ENCODE data around the gene TLR1. TPM values are rescaled to one million over a fixed set of nuclear protein-coding genes. Genes with fewer than 3 reads are reported as not detected.

The TLR1 gene
- total RNA-seq, 4 donors from 2014 or later: 4.3 to 14.9 (median 9.1) TPM

- H3K36me3 ChIP-seq: peaks cover 12 to 21% (median 18%) of the 10 kb centered on the region in 4 donors
- WGBS: 89% methylated on average over 3 of the region's 3 CpGs
- DNase-seq (ENCODE audit: extremely low spot score): no peak
- TF ChIP-seq POLR2AphosphoS5 (IDR thresholded peaks at IDR 0.05) (no peak), EP300 (IDR thresholded peaks at IDR 0.05) (no peak), POLR2A (IDR thresholded peaks at IDR 0.05; ENCODE audit: low read depth) (no peak), CTCF (IDR thresholded peaks at IDR 0.05) (no peak)
- intact Hi-C loops (cut with DNase I): no loop called here
- H3K27me3 ChIP-seq: no peaks in the 10 kb centered on the region
- no peak overlapping the region for H3K27ac ChIP-seq (replicated peaks in 1 of 4)
- H3K4me3 ChIP-seq: no peak overlapping the region
- no peaks in the 10 kb centered on the region for H3K4me1 ChIP-seq
- peaks cover 0 to 10% (median 3%) of the 10 kb centered on the region in 4 donors for H3K9me3 ChIP-seq
Measured at GRCh38 chr4:38795087-38795486, 9.5 kb downstream of the TLR1 start.

GRCh38 chr4:38794051-38794450 is 10.5 kb downstream of the TLR1 start:
- 74% methylated on average over 2 of the region's 2 CpGs for WGBS
- H3K9me3 ChIP-seq: peaks cover 0 to 10% (median under 1%) of the 10 kb centered on the region in 4 donors
- no peaks in the 10 kb centered on the region for H3K4me1 ChIP-seq
- no peaks in the 10 kb centered on the region for H3K27me3 ChIP-seq
- H3K36me3 ChIP-seq: peaks cover 9 to 14% (median 10%) of the 10 kb centered on the region in 4 donors
- intact Hi-C loops (cut with DNase I): no loop called here
- TF ChIP-seq CTCF (IDR thresholded peaks at IDR 0.05) (no peak), EP300 (IDR thresholded peaks at IDR 0.05) (no peak), POLR2AphosphoS5 (IDR thresholded peaks at IDR 0.05) (no peak), POLR2A (IDR thresholded peaks at IDR 0.05; ENCODE audit: low read depth) (no peak)
- no peak overlapping the region for H3K27ac ChIP-seq (replicated peaks in 1 of 4)
- DNase-seq (ENCODE audit: extremely low spot score): no peak
- H3K4me3 ChIP-seq: no peak overlapping the region

- H3K9me3 ChIP-seq: peaks cover 0 to 6% (median 0%) of the 10 kb centered on the region in 4 donors
- H3K27me3 ChIP-seq: no peaks in the 10 kb centered on the region
- H3K36me3 ChIP-seq: no peaks in the 10 kb centered on the region
- WGBS: 76% methylated on average over 2 of the region's 2 CpGs
- no peak for TF ChIP-seq POLR2AphosphoS5 (IDR thresholded peaks at IDR 0.05)
- TF ChIP-seq CTCF (IDR thresholded peaks at IDR 0.05): no peak
- no peak for DNase-seq (ENCODE audit: extremely low spot score)
- no peak overlapping the region for H3K27ac ChIP-seq (replicated peaks in 1 of 4)
- intact Hi-C loops (cut with DNase I): no loop called here
- H3K4me1 ChIP-seq: no peaks in the 10 kb centered on the region
- H3K4me3 ChIP-seq: no peak overlapping the region
Measured at GRCh38 chr4:38791010-38791409, 13.6 kb downstream of the TLR1 start.

- Histone ChIP-seq H3K27me3 (no peaks in the 10 kb centered on the region), H3K4me1 (no peaks in the 10 kb centered on the region), H3K27ac (replicated peaks in 1 of 4) (no peak overlapping the region), H3K36me3 (no peaks in the 10 kb centered on the region), H3K4me3 (no peak overlapping the region), H3K9me3 (no peaks in the 10 kb centered on the region)
- intact Hi-C loops (cut with DNase I): no loop called here
- 18% methylated on average over 1 of the region's 1 CpG for WGBS
- DNase-seq (ENCODE audit: extremely low spot score): no peak
- TF ChIP-seq POLR2AphosphoS5 (IDR thresholded peaks at IDR 0.05): no peak
- TF ChIP-seq CTCF (IDR thresholded peaks at IDR 0.05): no peak
- TF ChIP-seq POLR2A (IDR thresholded peaks at IDR 0.05; ENCODE audit: low read depth): no peak
- TF ChIP-seq EP300 (IDR thresholded peaks at IDR 0.05): no peak
Measured at GRCh38 chr4:38788317-38788716, 16.3 kb downstream of the TLR1 start.

- DNase-seq (ENCODE audit: extremely low spot score): no peak
- intact Hi-C loops (cut with DNase I): no loop called here
- TF ChIP-seq POLR2AphosphoS5 (IDR thresholded peaks at IDR 0.05): no peak
- TF ChIP-seq POLR2A (IDR thresholded peaks at IDR 0.05; ENCODE audit: low read depth): no peak
- TF ChIP-seq CTCF (IDR thresholded peaks at IDR 0.05): no peak
- no peak for TF ChIP-seq EP300 (IDR thresholded peaks at IDR 0.05)
- no peaks in the 10 kb centered on the region for H3K36me3 ChIP-seq
- H3K4me3 ChIP-seq: no peak overlapping the region
- WGBS: 90% methylated on average over 4 of the region's 4 CpGs
- no peaks in the 10 kb centered on the region for H3K9me3 ChIP-seq
- H3K27me3 ChIP-seq: no peaks in the 10 kb centered on the region
- H3K4me1 ChIP-seq: no peaks in the 10 kb centered on the region
- no peak overlapping the region for H3K27ac ChIP-seq (replicated peaks in 1 of 4)
Measured at GRCh38 chr4:38787693-38788092, 16.9 kb downstream of the TLR1 start.
